H1 (cell line): ENCODE data around the gene TUBB4B. TPM values are rescaled to one million over a fixed set of nuclear protein-coding genes. Genes with fewer than 3 reads are reported as not detected.
A peak's percentile ranks its signal among the peaks of the same experiment; 100 is the strongest.

Experiments
- CTCF ChIA-PET: fragments of 300-600 bp; sonication (Branson Sonifier 250); formaldehyde crosslinking; loops from one replicate; lab custom pipeline; 2021; ENCODE audit not compliant: partially characterized antibody; lab: Charles Lee
- POLR2A ChIA-PET: fragments of 300-600 bp; sonication (Branson Sonifier 250); formaldehyde crosslinking; loops from one replicate; lab custom pipeline; 2021; ENCODE audit warnings: inconsistent platforms; ENCODE audit not compliant: partially characterized antibody; lab: Charles Lee
- DNase-seq, 2 experiments: peaks; one replicate each; pipeline versions ENCODE4 v3.0.0 to v3.0.0-alpha.2; 2010 to 2022; ENCODE audit warnings: low spot score in 2 of 2, low read depth in 1 of 2, mixed read lengths in 1 of 2
- FAIRE-seq: peaks from 2 replicates; lab custom pipeline; 2011; peaks lifted over from hg19 to GRCh38; lab: Jason Lieb, UNC
- H2AFZ ChIP-seq: 2 replicates; pipeline ENCODE4 v1.8.1; 2012; ENCODE audit warnings: low read length, inconsistent platforms
- H2AK5ac ChIP-seq: 2 replicates; pipeline ENCODE4 v1.6.1; 2013; ENCODE audit warnings: low read depth, low read length
- H2BK120ac ChIP-seq: replicated peaks from 2 replicates; pipeline ENCODE3; 2013; ENCODE audit warnings: low read depth, low read length, inconsistent platforms
- H2BK12ac ChIP-seq: 2 replicates; pipeline ENCODE4 v1.6.1; 2013; ENCODE audit warnings: low read depth, low read length
- H2BK15ac ChIP-seq: 2 replicates; pipeline ENCODE4 v1.6.1; 2013; ENCODE audit warnings: low read length
- H2BK20ac ChIP-seq: 2 replicates; pipeline ENCODE4 v1.6.1; 2013; ENCODE audit warnings: low read length
- H2BK5ac ChIP-seq: 2 replicates; pipeline ENCODE4 v1.6.1; 2013; ENCODE audit warnings: low read depth, low read length
- H3K14ac ChIP-seq: 2 replicates; pipeline ENCODE4 v1.6.1; 2013; ENCODE audit warnings: inconsistent platforms; ENCODE audit not compliant: insufficient read length
- H3K18ac ChIP-seq: 2 replicates; pipeline ENCODE4 v1.6.1; 2013; ENCODE audit warnings: low read length; ENCODE audit errors: extremely low read depth
- H3K23ac ChIP-seq: 2 replicates; pipeline ENCODE4 v1.6.1; 2013; ENCODE audit warnings: inconsistent platforms; ENCODE audit not compliant: insufficient read length
- H3K23me2 ChIP-seq: 2 replicates; pipeline ENCODE4 v1.6.1; 2013; ENCODE audit warnings: low read depth, low read length
- H3K27ac ChIP-seq: 2 replicates; pipeline ENCODE4 v1.6.1; 2011; ENCODE audit warnings: low read depth, low read length, inconsistent platforms
- H3K27me3 ChIP-seq, 4 experiments: replicated peaks in 1 of 4; 1 replicate in 1 of 4; 2 replicates in 3 of 4; pipeline versions ENCODE4 v1.6.1 to v1.8.1; 2011 to 2013; ENCODE audit warnings: low read length in 3 of 4, mild to moderate bottlenecking in 3 of 4, inconsistent platforms in 2 of 4, mixed read lengths in 2 of 4, moderate library complexity in 1 of 4; ENCODE audit not compliant: control insufficient read depth in 3 of 4, insufficient read depth in 3 of 4; ENCODE audit errors: extremely low read depth in 1 of 4
- H3K36me3 ChIP-seq, 4 experiments: 2 replicates each; pipeline versions ENCODE4 v1.6.1 to v1.8.1; 2011 to 2013; ENCODE audit warnings: mild to moderate bottlenecking in 4 of 4, low read length in 3 of 4, moderate library complexity in 2 of 4, control low read depth in 1 of 4, inconsistent platforms in 1 of 4; ENCODE audit not compliant: insufficient read depth in 4 of 4, control insufficient read depth in 2 of 4
- H3K4ac ChIP-seq: replicated peaks from 2 replicates; pipeline ENCODE3; 2013; ENCODE audit warnings: low read length, low read depth, mixed read lengths, inconsistent platforms; ENCODE audit not compliant: insufficient read length
- H3K4me1 ChIP-seq, 4 experiments: replicated peaks in 1 of 4; 1 replicate in 1 of 4; 2 replicates in 3 of 4; pipeline versions ENCODE4 v1.6.1 to v1.8.1; 2011 to 2013; ENCODE audit warnings: low read length in 3 of 4, inconsistent platforms in 2 of 4, mixed read lengths in 1 of 4; ENCODE audit not compliant: insufficient read depth in 4 of 4, control insufficient read depth in 3 of 4
- H3K4me2 ChIP-seq, 2 experiments: 2 replicates each; pipeline versions ENCODE4 v1.6.1 to v1.8.1; 2011 to 2013; ENCODE audit warnings: low read depth in 2 of 2, low read length in 2 of 2, control low read depth in 1 of 2, inconsistent platforms in 1 of 2, mild to moderate bottlenecking in 1 of 2; ENCODE audit not compliant: insufficient read depth in 1 of 2
- H3K4me3 ChIP-seq, 4 experiments: fragments of 200-600, 300-600 bp in 1 of 4; sonication (generic), shearing (Covaris generic), sonication (Bioruptor Twin) in 1 of 4; 2 replicates each; pipeline versions ENCODE4 v1.5.1 to v1.8.1; 2011 to 2016; ENCODE audit warnings: low read length in 4 of 4, low read depth in 3 of 4, control low read depth in 2 of 4, inconsistent platforms in 2 of 4, mild to moderate bottlenecking in 2 of 4, mixed read lengths in 1 of 4, moderate library complexity in 1 of 4; ENCODE audit not compliant: insufficient read depth in 2 of 4; ENCODE audit errors: extremely low read depth in 1 of 4
- H3K56ac ChIP-seq: replicated peaks from 2 replicates; pipeline ENCODE3; 2013; ENCODE audit warnings: low read depth, mild to moderate bottlenecking, mixed read lengths, low read length, inconsistent platforms; ENCODE audit not compliant: insufficient read length
- H3K79me1 ChIP-seq: 2 replicates; pipeline ENCODE4 v1.6.1; 2013; ENCODE audit warnings: low read depth, low read length, control low read depth
- H3K79me2 ChIP-seq, 2 experiments: 2 replicates each; pipeline versions ENCODE4 v1.6.1 to v1.8.1; 2012 to 2013; ENCODE audit warnings: low read length in 2 of 2, mild to moderate bottlenecking in 2 of 2, inconsistent platforms in 1 of 2; ENCODE audit not compliant: insufficient read depth in 2 of 2, control insufficient read depth in 1 of 2
- H3K9ac ChIP-seq, 4 experiments: replicated peaks in 1 of 4; 1 replicate in 1 of 4; 2 replicates in 3 of 4; pipeline versions ENCODE4 v1.6.1 to v1.8.1; 2011 to 2013; ENCODE audit warnings: low read depth in 3 of 4, low read length in 3 of 4, control low read depth in 2 of 4, mild to moderate bottlenecking in 2 of 4, moderate library complexity in 2 of 4, inconsistent platforms in 1 of 4; ENCODE audit errors: extremely low read depth in 1 of 4
- H3K9me3 ChIP-seq, 2 experiments: 2 replicates each; pipeline versions ENCODE4 v1.6.1 to v1.8.1; 2012 to 2013; ENCODE audit warnings: mild to moderate bottlenecking in 2 of 2, moderate library complexity in 2 of 2, control low read depth in 1 of 2, inconsistent platforms in 1 of 2, low read depth in 1 of 2, low read length in 1 of 2, mixed read lengths in 1 of 2; ENCODE audit not compliant: insufficient read depth in 2 of 2
- H4K20me1 ChIP-seq, 2 experiments: replicated peaks in 1 of 2; 2 replicates each; pipeline versions ENCODE3 to v1.8.1; 2011 to 2013; ENCODE audit warnings: inconsistent platforms in 2 of 2, low read length in 2 of 2, mild to moderate bottlenecking in 1 of 2; ENCODE audit not compliant: insufficient read depth in 2 of 2, control insufficient read depth in 1 of 2
- H4K5ac ChIP-seq: 2 replicates; pipeline ENCODE4 v1.6.1; 2013; ENCODE audit warnings: low read length, low read depth, mixed read lengths, inconsistent platforms; ENCODE audit not compliant: insufficient read length
- H4K8ac ChIP-seq: 2 replicates; pipeline ENCODE4 v1.8.0; 2013; ENCODE audit warnings: mild to moderate bottlenecking, moderate library complexity, low read length, inconsistent platforms; ENCODE audit not compliant: insufficient read depth; ENCODE audit errors: extremely low read depth
- H4K91ac ChIP-seq: replicated peaks from 2 replicates; pipeline ENCODE3; 2013; ENCODE audit warnings: low read length, mixed read lengths, inconsistent platforms; ENCODE audit not compliant: insufficient read length
- POLR2AphosphoS5 ChIP-seq: IDR thresholded peaks from 2 replicates; pipeline ENCODE4 v1.6.1; 2011; ENCODE audit warnings: low read depth, low read length
- SP1 ChIP-seq: IDR thresholded peaks from 2 replicates; pipeline ENCODE4 v1.6.1; 2011; ENCODE audit warnings: low read depth, low read length
- TAF1 ChIP-seq: IDR thresholded peaks from 2 replicates; pipeline ENCODE4 v1.6.1; 2011; ENCODE audit warnings: mild to moderate bottlenecking, low read depth, low read length
- WGBS, 2 experiments: shearing (Covaris generic) in 1 of 2; methylation state at CpG; one replicate each; pipeline versions ENCODE4 v1.1.6 to v1.1.7; 2013 to 2015; ENCODE audit warnings: low lambda C conversion rate in 2 of 2, mixed read lengths in 2 of 2, inconsistent platforms in 1 of 2, low coverage in 1 of 2, missing lambda C conversion rate in 1 of 2; ENCODE audit not compliant: insufficient replicate concordance in 2 of 2, insufficient coverage in 1 of 2, insufficient read length in 1 of 2; ENCODE audit errors: extremely low coverage in 1 of 2, missing lambda C conversion rate in 1 of 2; 5-methylcytosine and 5-hydroxymethylcytosine counted together
- polyA plus RNA-seq, 7 experiments: library from polyadenylated mRNA; depleted of rRNA in 3 of 7; stranded (reverse) in 5 of 7; unstranded in 2 of 7; fragments of >200 nt in 5 of 7; fragments of 200-250 nt in 2 of 7; gene quantifications; 1 replicate in 5 of 7; 2 replicates in 1 of 7; 4 replicates in 1 of 7; pipeline versions ENCODE4 v1.2.1 to v1.2.3, GENCODE V29; 2011 to 2013; ENCODE audit warnings: missing spikeins in 2 of 7, mixed read lengths in 2 of 7
- total RNA-seq: library from RNA; stranded (reverse); fragmentation: NEBNext Ultra II Directional; extraction: Animal tissue kit (Norgen Biotek cat#: 25700); gene quantifications from 2 replicates; pipeline ENCODE4 v1.2.1, GENCODE V29; 2021

The TUBB4B gene
- total and polyA plus RNA-seq, 2 of the 8 experiments (the other 6 are each of a cell fraction or from before 2014, with no cell fraction given) = 280 to 307 TPM

GRCh38 chr9:137242269-137243203 is 1.4 kb downstream of the TUBB4B start:
- no peak overlapping the region for H3K18ac ChIP-seq

More at GRCh38 chr9:137242269-137243203, 1.4 kb downstream of the TUBB4B start:
- Histone ChIP-seq H2BK20ac (no peak overlapping the region), H4K5ac (no peak overlapping the region), H2BK12ac (no peak overlapping the region), H2BK15ac (no peak overlapping the region), H3K27me3 (no peaks in the 10 kb centered on the region), H2AK5ac (no peak overlapping the region), H4K8ac (no peak overlapping the region), H3K79me1 (peaks cover 5% of the 10 kb centered on the region), H2BK120ac (no peak overlapping the region), H2AFZ (no peak overlapping the region), H3K4me2 (peak overlapping the region; percentile 76 to 87), H4K91ac (no peak overlapping the region), H3K4me3 (peak overlapping the region; percentile 64 to 92 (median 74)), H3K9me3 (no peaks in the 10 kb centered on the region), H3K9ac (no peak overlapping the region; a peak in 1 of 7 replicates), H3K4me1 (peaks cover 0 to 20% (median 11%) of the 10 kb centered on the region in 4 experiments; a peak in 5 of 7 replicates), H3K79me2 (peaks cover 0 to 20% of the 10 kb centered on the region in 2 experiments; a peak in 2 of 4 replicates), H3K4ac (no peak overlapping the region), H3K14ac (no peak overlapping the region), H3K23ac (no peak overlapping the region), H3K56ac (no peak overlapping the region), H3K27ac (no peak overlapping the region), H3K36me3 (peaks cover 6 to 18% (median 15%) of the 10 kb centered on the region in 4 experiments; a peak in 7 of 8 replicates), H2BK5ac (no peak overlapping the region), H4K20me1 (peaks cover 22 to 23% of the 10 kb centered on the region in 2 experiments), H3K23me2 (peaks cover 5% of the 10 kb centered on the region; the same call in 1 of the 2 replicates)
- FAIRE-seq (no peak), DNase-seq (no peak)
- POLR2A ChIA-PET = interaction anchor here (0.6 to 69.9 kb wide), 18 partner anchors 8 to 267 kb away, joined by 3 to 1462 read pairs (median 4); partner anchors contain the start of genes ANAPC2, CYSRT1, NDOR1 and NELFB
- TF ChIP-seq SP1 (peak; percentile 32; the same call in 1 of the 2 replicates), TAF1 (no peak), POLR2AphosphoS5 (peak; percentile 12; the same call in 1 of the 2 replicates)
- 89% methylated on average over 36 of the region's 36 CpGs; no CpG with 5 or more reads in 1 of the 2 experiments for WGBS, 2 experiments
- CTCF ChIA-PET = interaction anchor here (0.6 to 9.1 kb wide), 12 partner anchors 9 to 213 kb away, joined by 3 to 113 read pairs (median 5); partner anchors contain the start of genes CYSRT1, RNF208, RNF224 and SLC34A3
